HCT116 (cell line): ENCODE measurements around the gene NAP1L1. TPM values are rescaled to one million over a fixed set of nuclear protein-coding genes. Genes with fewer than 3 reads are reported as not detected.

Experiments
- ATAC-seq: fragments of 200-7000 bp; cut with Tn5 transposase; 2 replicates; pipeline ENCODE4 v1.9.1; 2020; ENCODE audit warnings: mild to moderate bottlenecking, moderate library complexity
- BruUV-seq: library from RNA; stranded (reverse); fragments of 400-500 nt; replicated peaks from 2 replicates; lab custom pipeline; 2021; lab: Mats Ljungman, UMichigan
- CTCF ChIA-PET: fragments of 300-600 bp; sonication (Branson Sonifier 250); formaldehyde crosslinking; loops from one replicate; lab custom pipeline; 2021; ENCODE audit warnings: antibody characterized with exemption; lab: Charles Lee
- POLR2A ChIA-PET: fragments of 300-600, 350-600 bp; sonication (Branson Sonifier 250); formaldehyde crosslinking; loops from one replicate; lab custom pipeline; 2021; ENCODE audit warnings: antibody characterized with exemption; lab: Charles Lee
- RAD21 ChIA-PET, 2 experiments: fragments of 300-600 bp; sonication (Branson Sonifier 250); formaldehyde crosslinking; loops; one replicate each; lab custom pipeline; 2023; ENCODE audit warnings: low total read pairs in 2 of 2; ENCODE audit not compliant: uncharacterized antibody in 2 of 2, unreplicated experiment in 2 of 2, low non-redundant PET in 1 of 2; lab: Charles Lee
- DNase-seq: peaks from one replicate; pipeline ENCODE4 v3.0.0-alpha.2; 2010; ENCODE audit warnings: low read depth, low spot score
- H2AFZ ChIP-seq: fragments of 200-600 bp; shearing (Covaris generic), sonication (generic); 2 replicates; pipeline ENCODE4 v1.6.1; 2017; ENCODE audit warnings: low read depth, mixed run types, mixed read lengths, antibody characterized with exemption, low read length; ENCODE audit not compliant: poor library complexity, severe bottlenecking
- H3K27ac ChIP-seq: 2 replicates; pipeline ENCODE4 v1.5.1; 2012; ENCODE audit warnings: low read depth, low read length
- H3K27me3 ChIP-seq: fragments of 200-600 bp; sonication (generic); 2 replicates; pipeline ENCODE4 v1.6.1; 2016; ENCODE audit warnings: mixed run types, low read length, mixed read lengths; ENCODE audit not compliant: insufficient read depth
- H3K36me3 ChIP-seq, 2 experiments: fragments of 200-500 bp in 1 of 2; fragments of 200-600 bp in 1 of 2; sonication (Bioruptor generic) in 1 of 2; sonication (generic) in 1 of 2; 2 replicates each; pipeline versions ENCODE4 v1.5.1 to v1.6.1; 2014 to 2016; ENCODE audit warnings: low read length in 2 of 2, inconsistent platforms in 1 of 2, mixed read lengths in 1 of 2, mixed run types in 1 of 2; ENCODE audit not compliant: insufficient read depth in 2 of 2, control insufficient read depth in 1 of 2
- H3K4me1 ChIP-seq, 2 experiments: fragments of 200-600 bp in 1 of 2; sonication (generic) in 1 of 2; 2 replicates each; pipeline versions ENCODE4 v1.5.1 to v1.6.1; 2012 to 2017; ENCODE audit warnings: low read length in 2 of 2, inconsistent platforms in 1 of 2, mild to moderate bottlenecking in 1 of 2, mixed read lengths in 1 of 2, mixed run types in 1 of 2, moderate library complexity in 1 of 2; ENCODE audit not compliant: insufficient read depth in 2 of 2, control insufficient read depth in 1 of 2
- H3K4me2 ChIP-seq: fragments of 200-600 bp; sonication (generic); 2 replicates; pipeline ENCODE4 v1.6.1; 2017; ENCODE audit warnings: mixed run types, low read length, mixed read lengths
- H3K4me3 ChIP-seq, 2 experiments: fragments of 200-600 bp in 1 of 2; sonication (generic) in 1 of 2; replicated peaks in 1 of 2; 2 replicates each; pipeline ENCODE4 v1.5.1; 2011 to 2016; ENCODE audit warnings: low read length in 2 of 2, control low read depth in 1 of 2, low read depth in 1 of 2, mild to moderate bottlenecking in 1 of 2, mixed read lengths in 1 of 2, mixed run types in 1 of 2
- H3K79me2 ChIP-seq: fragments of 200-600 bp; sonication (generic); 2 replicates; pipeline ENCODE4 v1.6.1; 2017; ENCODE audit warnings: mild to moderate bottlenecking, mixed run types, low read length, moderate library complexity, mixed read lengths; ENCODE audit not compliant: insufficient read depth
- H3K9ac ChIP-seq: fragments of 200-600 bp; sonication (generic); 2 replicates; pipeline ENCODE4 v1.6.1; 2016; ENCODE audit warnings: low read length, mixed read lengths
- H3K9me2 ChIP-seq: fragments of 200-600 bp; sonication (generic), shearing (Covaris generic); 2 replicates; pipeline ENCODE4 v1.6.1; 2017; ENCODE audit warnings: mixed run types, mild to moderate bottlenecking, moderate library complexity; ENCODE audit not compliant: insufficient read depth
- H3K9me3 ChIP-seq, 2 experiments: fragments of 200-500 bp in 1 of 2; fragments of 200-600 bp in 1 of 2; sonication (Bioruptor generic) in 1 of 2; sonication (generic) in 1 of 2; 2 replicates each; pipeline ENCODE4 v1.6.1; 2014 to 2017; ENCODE audit warnings: low read length in 2 of 2, mixed read lengths in 2 of 2, inconsistent platforms in 1 of 2, low read depth in 1 of 2, mild to moderate bottlenecking in 1 of 2, mixed run types in 1 of 2, moderate library complexity in 1 of 2; ENCODE audit not compliant: control insufficient read depth in 1 of 2, insufficient read depth in 1 of 2
- H4K20me1 ChIP-seq: fragments of 200-600 bp; sonication (generic), shearing (Covaris generic); 2 replicates; pipeline ENCODE4 v1.6.1; 2017; ENCODE audit warnings: mixed run types, mild to moderate bottlenecking, moderate library complexity; ENCODE audit not compliant: insufficient read depth
- EGR1 ChIP-seq: IDR thresholded peaks from 2 replicates; pipeline ENCODE4 v1.6.1; 2012; ENCODE audit warnings: low read depth
- JUND ChIP-seq: IDR thresholded peaks from 2 replicates; pipeline ENCODE4 v1.6.1; 2012
- POLR2A ChIP-seq: IDR thresholded peaks from 2 replicates; pipeline ENCODE4 v1.7.0; 2011; ENCODE audit warnings: borderline replicate concordance; ENCODE audit not compliant: insufficient read depth, insufficient read length; ENCODE audit errors: extremely low read depth
- SIN3A ChIP-seq: IDR thresholded peaks from 2 replicates; pipeline ENCODE4 v1.6.1; 2012; ENCODE audit warnings: low read depth
- SRF ChIP-seq: IDR thresholded peaks from 2 replicates; pipeline ENCODE4 v1.6.1; 2012; ENCODE audit warnings: low read depth
- intact Hi-C: fragments of 100-400 bp; cut with micrococcal nuclease; formaldehyde crosslinking; loops from 2 replicates; pipeline ENCODE4 v1.10.0; 2022
- total RNA-seq: library from RNA; stranded (reverse); gene quantifications from one replicate; pipeline ENCODE4 v1.2.1, GENCODE V29; 2021; ENCODE audit not compliant: unreplicated experiment

Gene NAP1L1
- total RNA-seq, 1 experiment from 2014 or later = 531 TPM

DNA sequence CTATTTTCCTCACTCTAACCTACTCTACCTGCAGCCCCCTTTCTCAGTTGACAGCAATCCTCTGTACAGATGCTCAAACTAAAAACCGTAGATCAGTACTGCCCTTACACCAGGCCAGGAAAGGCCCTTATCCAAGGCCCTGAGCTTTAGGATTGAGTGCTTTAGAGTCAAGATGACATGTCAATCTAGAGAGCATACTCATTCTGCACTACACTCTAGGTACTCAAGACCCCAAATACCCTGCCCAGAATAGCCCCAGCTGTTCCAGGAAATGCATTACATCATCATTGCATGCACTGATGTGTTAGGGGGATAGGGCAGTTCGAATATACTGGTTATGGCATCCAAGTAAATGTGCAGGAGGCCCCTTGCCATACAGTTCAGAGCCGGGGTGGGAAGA lies 49.4 kb downstream of the NAP1L1 start:
- H4K20me1 ChIP-seq = no peaks in the 10 kb centered on the region
- ChIA-PET CTCF (no interaction called here), POLR2A (no interaction called here), RAD21 (no interaction called here)
- H3K79me2 ChIP-seq = peaks cover 39% of the 10 kb centered on the region
- H3K27ac ChIP-seq = peak overlapping the region; percentile 88
- TF ChIP-seq JUND (0 out of 2 replicates have a peak, but pooled peaks have one; percentile 3), POLR2A (no peak), SIN3A (peak; percentile 32; the same call in 1 of the 2 replicates), SRF (no peak)
- H3K36me3 ChIP-seq = peaks cover 0 to 6% of the 10 kb centered on the region in 2 experiments; a peak in 2 of 4 replicates
- H3K4me1 ChIP-seq = peaks cover 25 to 50% of the 10 kb centered on the region in 2 experiments
- no peak overlapping the region; the same call in 1 of the 2 replicates for H3K9ac ChIP-seq
- no peaks in the 10 kb centered on the region for H3K9me2 ChIP-seq
- no peak overlapping the region for H3K4me3 ChIP-seq
- BruUV-seq = no TSS peak
- ATAC-seq (no peak), DNase-seq (no peak)
- intact Hi-C loops = loop anchor here (10.0 kb wide), 1 partner anchor 420 kb away; no protein-coding TSS in a partner anchor
- no peak overlapping the region for H3K4me2 ChIP-seq
- H3K9me3 ChIP-seq = no peaks in the 10 kb centered on the region
- no peaks in the 10 kb centered on the region for H3K27me3 ChIP-seq
- H2AFZ ChIP-seq = no peak overlapping the region

DNA sequence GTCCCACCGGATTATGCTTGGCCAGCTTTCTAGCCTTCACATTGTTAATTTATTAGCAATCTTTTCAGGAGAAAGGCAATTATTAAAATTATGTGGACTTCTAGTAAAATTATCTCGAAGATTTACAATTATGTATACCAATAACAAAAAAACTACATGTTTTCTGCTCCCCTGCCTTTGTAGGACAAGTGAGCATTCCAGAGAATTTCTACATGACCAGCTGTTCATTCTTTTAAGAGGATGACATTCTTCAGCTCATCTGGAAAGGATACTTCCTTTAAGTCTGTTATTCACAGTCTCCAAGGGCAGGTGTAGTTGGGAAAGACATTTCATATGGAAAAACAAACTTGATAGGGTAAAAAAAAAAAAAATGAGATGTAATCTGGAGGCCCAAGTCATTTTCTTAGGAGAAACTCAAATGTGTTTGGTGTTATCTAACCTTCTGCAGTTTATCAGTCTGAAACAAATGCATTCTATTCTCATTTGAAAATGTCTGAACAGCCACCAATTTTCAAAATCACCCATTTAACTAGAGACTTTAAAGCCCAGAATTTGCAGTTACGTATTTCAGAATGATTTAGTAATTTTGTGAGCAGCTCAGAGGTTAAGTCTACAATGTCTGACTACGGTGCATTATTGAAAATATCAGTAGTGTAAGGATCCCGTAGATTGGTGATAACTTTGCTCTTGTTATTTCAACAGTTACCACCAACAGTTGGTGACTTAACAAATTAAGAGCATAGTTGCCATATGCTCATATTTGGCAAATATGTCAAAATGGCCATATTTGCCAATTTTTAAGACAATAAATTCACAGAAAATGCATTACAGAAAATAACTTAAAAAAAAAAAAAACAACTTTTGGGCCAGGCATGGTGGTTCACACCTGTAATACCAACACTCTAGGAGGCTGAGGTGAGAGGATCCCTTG lies 51.1 kb downstream of the NAP1L1 start:
- no peak overlapping the region for H2AFZ ChIP-seq
- TF ChIP-seq EGR1 (no peak), JUND (peak; percentile 1; the same call in 1 of the 2 replicates), POLR2A (peak; percentile 5)
- ChIA-PET CTCF (no interaction called here), POLR2A (interaction anchor here (0.7 to 2.2 kb wide), 5 partner anchors 10 to 250 kb away, joined by 3 to 7 read pairs (median 3); no protein-coding TSS in a partner anchor), RAD21 (no interaction called here)
- peak overlapping the region; percentile 75 for H3K4me3 ChIP-seq
- intact Hi-C loops = loop anchor here (10.0 kb wide), 1 partner anchor 421 kb away; no protein-coding TSS in a partner anchor
- peak overlapping the region; percentile 94 for H3K4me2 ChIP-seq
- no peaks in the 10 kb centered on the region for H3K27me3 ChIP-seq
- no peak for DNase-seq
- H3K9ac ChIP-seq = peak overlapping the region; percentile 92
- peaks cover 56% of the 10 kb centered on the region for H3K79me2 ChIP-seq
- H3K36me3 ChIP-seq = peaks cover 4 to 20% of the 10 kb centered on the region in 2 experiments; a peak in 3 of 4 replicates
- ATAC-seq = no peak
- H3K4me1 ChIP-seq = peaks cover 27 to 53% of the 10 kb centered on the region in 2 experiments
- no TSS peak for BruUV-seq
- H3K27ac ChIP-seq = peak overlapping the region; percentile 88
- H3K9me2 ChIP-seq = no peaks in the 10 kb centered on the region
- no peaks in the 10 kb centered on the region for H4K20me1 ChIP-seq
- no peaks in the 10 kb centered on the region for H3K9me3 ChIP-seq
